ENCODE results near the gene MBNL1. TPM values are rescaled to one million over a fixed set of nuclear protein-coding genes. Genes with fewer than 3 reads are reported as not detected.

MBNL1 gene
- total RNA-seq, 2 donors from 2014 or later: 199 to 327 TPM

- Histone ChIP-seq H3K27me3 (no peaks in the 10 kb centered on the region), H3K27ac (peak overlapping the region; percentile 99 to 100), H3K9me3 (no peaks in the 10 kb centered on the region), H3K36me3 (no peaks in the 10 kb centered on the region), H3K4me3 (no peak overlapping the region), H3K4me1 (peaks cover 0 to 42% of the 10 kb centered on the region in 2 donors)
- DNase-seq (ENCODE audit: low spot score): peak; percentile 94
- peak in 1 of 2 donors; percentile 38 for TF ChIP-seq CTCF (IDR thresholded peaks at IDR 0.05)
Observed at GRCh38 chr3:152266221-152266995, 2.3 kb upstream of the MBNL1 start.

- Histone ChIP-seq H3K27ac (peak overlapping the region; percentile 99 to 100), H3K36me3 (no peaks in the 10 kb centered on the region), H3K4me3 (peak overlapping the region; percentile 88 to 93), H3K27me3 (no peaks in the 10 kb centered on the region), H3K9me3 (no peaks in the 10 kb centered on the region), H3K4me1 (peaks cover 0 to 58% of the 10 kb centered on the region in 2 donors)
- DNase-seq (ENCODE audit: low spot score): no peak
- TF ChIP-seq CTCF (IDR thresholded peaks at IDR 0.05): no peak
Observed at GRCh38 chr3:152267831-152268554, 736 bp upstream of the MBNL1 start.

GRCh38 chr3:152269056-152269830, 514 bp downstream of the MBNL1 start:
- no peak for TF ChIP-seq CTCF (IDR thresholded peaks at IDR 0.05)

GRCh38 chr3:152269831-152270734, 1.4 kb downstream of the MBNL1 start:
- Histone ChIP-seq H3K9me3 (no peaks in the 10 kb centered on the region), H3K4me1 (peaks cover 0 to 67% of the 10 kb centered on the region in 2 donors), H3K4me3 (peak overlapping the region; percentile 88 to 93), H3K27ac (peak overlapping the region; percentile 99 to 100), H3K27me3 (no peaks in the 10 kb centered on the region), H3K36me3 (no peaks in the 10 kb centered on the region)
- no peak for DNase-seq (ENCODE audit: low spot score)
- no peak for TF ChIP-seq CTCF (IDR thresholded peaks at IDR 0.05)

More at GRCh38 chr3:152269056-152269830, 514 bp downstream of the MBNL1 start:
- peak; percentile 74 for DNase-seq (ENCODE audit: low spot score)
- Histone ChIP-seq H3K36me3 (no peaks in the 10 kb centered on the region), H3K27ac (peak overlapping the region; percentile 99 to 100), H3K4me3 (peak overlapping the region; percentile 88 to 93), H3K4me1 (peaks cover 0 to 62% of the 10 kb centered on the region in 2 donors), H3K27me3 (no peaks in the 10 kb centered on the region), H3K9me3 (no peaks in the 10 kb centered on the region)

GRCh38 chr3:152270937-152271336, 2.2 kb downstream of the MBNL1 start:
- Histone ChIP-seq H3K27ac (peak overlapping the region; percentile 99 to 100), H3K4me3 (peak overlapping the region; percentile 88 to 93), H3K9me3 (no peaks in the 10 kb centered on the region), H3K4me1 (peaks cover 0 to 69% of the 10 kb centered on the region in 2 donors), H3K27me3 (no peaks in the 10 kb centered on the region), H3K36me3 (no peaks in the 10 kb centered on the region)
- TF ChIP-seq CTCF (IDR thresholded peaks at IDR 0.05): no peak
- no peak for DNase-seq (ENCODE audit: low spot score)

Data from right atrium auricular region (tissue), 2 donors.